Measurements from ENCODE around the gene TIGAR.

GRCh38 chr12:4282103-4282891 is 38.7 kb upstream of the TIGAR start:
- TF ChIP-seq EZH2 (IDR thresholded peaks at IDR 0.05; ENCODE audit: borderline replicate concordance, low read depth, low read length, severe bottlenecking) (no peak), CTCF (IDR thresholded peaks at IDR 0.05; ENCODE audit: borderline replicate concordance, extremely low read depth, low read length, poor library complexity, severe bottlenecking) (no peak)
